IMR-90 (cell line): Measurements from ENCODE around the gene CAB39. TPM values are rescaled to one million over a fixed set of nuclear protein-coding genes. Genes with fewer than 3 reads are reported as not detected.

Experiments
- ATAC-seq: fragments of 200-7000 bp; cut with Tn5 transposase; 2 replicates; pipeline ENCODE4 v1.9.1; 2020; ENCODE audit warnings: low read depth, mild to moderate bottlenecking, moderate library complexity
- BruUV-seq: library from RNA; stranded (reverse); fragments of 400-500 nt; replicated peaks from 2 replicates; lab custom pipeline; 2021; lab: Mats Ljungman, UMichigan
- CTCF ChIA-PET: fragments of 300-600 bp; formaldehyde crosslinking; extraction: SDS; loops from one replicate; lab custom pipeline; 2021; ENCODE audit warnings: antibody characterized with exemption; lab: Yijun Ruan, JAX
- POLR2A ChIA-PET: fragments of 300-600 bp; sonication (Branson Sonifier 250); formaldehyde crosslinking; loops from one replicate; lab custom pipeline; 2022; ENCODE audit warnings: antibody characterized with exemption; ENCODE audit not compliant: unreplicated experiment; lab: Charles Lee
- DNase-seq: peaks from one replicate; pipeline ENCODE4 v3.0.0; 2013
- H2AFZ ChIP-seq: replicated peaks from 2 replicates; pipeline ENCODE3; 2013; ENCODE audit warnings: low read length, mild to moderate bottlenecking; ENCODE audit not compliant: poor library complexity
- H2AK5ac ChIP-seq: 2 replicates; pipeline ENCODE4 v1.6.1; 2013; ENCODE audit warnings: low read depth, low read length, inconsistent platforms
- H2AK9ac ChIP-seq: replicated peaks from 2 replicates; pipeline ENCODE3; 2013; ENCODE audit warnings: mild to moderate bottlenecking, low read depth, low read length, moderate library complexity; ENCODE audit not compliant: poor library complexity
- H2BK120ac ChIP-seq: 2 replicates; pipeline ENCODE4 v1.6.1; 2013; ENCODE audit warnings: low read depth, low read length, inconsistent platforms
- H2BK15ac ChIP-seq: 3 replicates; pipeline ENCODE4 v1.6.1; 2013; ENCODE audit warnings: low read depth, low read length, inconsistent platforms
- H2BK20ac ChIP-seq: 2 replicates; pipeline ENCODE4 v1.6.1; 2013; ENCODE audit warnings: low read depth, mild to moderate bottlenecking, inconsistent platforms, low read length, moderate library complexity
- H2BK5ac ChIP-seq: 2 replicates; pipeline ENCODE4 v1.6.1; 2013; ENCODE audit warnings: mild to moderate bottlenecking, low read depth, low read length, inconsistent platforms; ENCODE audit not compliant: poor library complexity, severe bottlenecking
- H3K14ac ChIP-seq: replicated peaks from 2 replicates; pipeline ENCODE4 v1.6.1; 2013; ENCODE audit warnings: low read depth, low read length, inconsistent platforms
- H3K18ac ChIP-seq: 2 replicates; pipeline ENCODE4 v1.6.1; 2013; ENCODE audit warnings: low read depth, low read length, control low read depth
- H3K23ac ChIP-seq: 2 replicates; pipeline ENCODE4 v1.6.1; 2013; ENCODE audit warnings: low read depth, low read length, inconsistent platforms
- H3K27ac ChIP-seq: 2 replicates; pipeline ENCODE4 v1.5.1; 2013; ENCODE audit warnings: mild to moderate bottlenecking, control low read depth, low read length; ENCODE audit not compliant: insufficient read depth
- H3K27me3 ChIP-seq: 2 replicates; pipeline ENCODE4 v1.6.1; 2013; ENCODE audit warnings: low read length; ENCODE audit not compliant: control insufficient read depth, insufficient read depth
- H3K36me3 ChIP-seq: 2 replicates; pipeline ENCODE4 v1.6.1; 2013; ENCODE audit warnings: low read length, mixed read lengths; ENCODE audit not compliant: control insufficient read depth, insufficient read depth
- H3K4ac ChIP-seq: 2 replicates; pipeline ENCODE4 v1.6.1; 2013; ENCODE audit warnings: low read depth, low read length, inconsistent platforms
- H3K4me1 ChIP-seq: 2 replicates; pipeline ENCODE4 v1.6.1; 2013; ENCODE audit warnings: low read length, mixed read lengths; ENCODE audit not compliant: control insufficient read depth, insufficient read depth
- H3K4me2 ChIP-seq: 2 replicates; pipeline ENCODE4 v1.6.1; 2013; ENCODE audit warnings: low read depth, mild to moderate bottlenecking, control low read depth, low read length, moderate library complexity
- H3K4me3 ChIP-seq: 2 replicates; pipeline ENCODE4 v1.5.1; 2013; ENCODE audit warnings: low read depth, mild to moderate bottlenecking, control low read depth, low read length, moderate library complexity; ENCODE audit not compliant: insufficient read depth
- H3K56ac ChIP-seq: 2 replicates; pipeline ENCODE4 v1.6.1; 2013; ENCODE audit warnings: low read length, inconsistent platforms; ENCODE audit not compliant: insufficient read depth; ENCODE audit errors: extremely low read depth
- H3K79me1 ChIP-seq, 2 experiments: 2 replicates each; pipeline ENCODE4 v1.6.1; 2013; ENCODE audit warnings: low read length in 2 of 2, inconsistent platforms in 1 of 2, low read depth in 1 of 2
- H3K9ac ChIP-seq: 2 replicates; pipeline ENCODE4 v1.6.1; 2013; ENCODE audit warnings: low read depth, low read length, control low read depth
- H3K9me1 ChIP-seq: 2 replicates; pipeline ENCODE4 v1.6.1; 2013; ENCODE audit warnings: low read length, inconsistent platforms; ENCODE audit not compliant: insufficient read depth
- H3K9me3 ChIP-seq: 2 replicates; pipeline ENCODE4 v1.6.1; 2013; ENCODE audit warnings: low read length; ENCODE audit not compliant: control insufficient read depth, insufficient read depth
- H4K20me1 ChIP-seq: 2 replicates; pipeline ENCODE4 v1.6.1; 2013; ENCODE audit warnings: low read length, inconsistent platforms; ENCODE audit not compliant: insufficient read depth
- H4K5ac ChIP-seq: 2 replicates; pipeline ENCODE4 v1.6.1; 2013; ENCODE audit warnings: mild to moderate bottlenecking, low read depth, low read length, control low read depth
- H4K8ac ChIP-seq, 2 experiments: 2 replicates each; pipeline ENCODE4 v1.6.1; 2013; ENCODE audit warnings: low read depth in 2 of 2, low read length in 2 of 2, control low read depth in 1 of 2, inconsistent platforms in 1 of 2
- H4K91ac ChIP-seq: 2 replicates; pipeline ENCODE4 v1.6.1; 2013; ENCODE audit warnings: low read depth, low read length, inconsistent platforms; ENCODE audit not compliant: insufficient read depth
- BHLHE40 ChIP-seq: fragments of 150-350 bp; IDR thresholded peaks from 2 replicates; pipeline ENCODE4 v1.6.1; 2016; ENCODE audit warnings: mild to moderate bottlenecking, low read depth, low read length
- CHD1 ChIP-seq: IDR thresholded peaks from 2 replicates; pipeline ENCODE4 v1.6.1; 2012; ENCODE audit warnings: low read depth, low read length, improper control_type of control experiment
- CTCF ChIP-seq: conservative IDR thresholded peaks from 2 replicates; pipeline ENCODE4 v1.5.1; 2012; ENCODE audit warnings: mild to moderate bottlenecking, low read depth, low read length, improper control_type of control experiment
- FOS ChIP-seq: fragments of 150-350 bp; IDR thresholded peaks from 2 replicates; pipeline ENCODE4 v1.6.1; 2016; ENCODE audit warnings: low read depth, low read length
- MAFK ChIP-seq: IDR thresholded peaks from 2 replicates; pipeline ENCODE4 v1.6.1; 2012; ENCODE audit warnings: low read depth, low read length, improper control_type of control experiment
- RAD21 ChIP-seq: IDR thresholded peaks from 2 replicates; pipeline ENCODE4 v1.6.1; 2012; ENCODE audit warnings: low read length, improper control_type of control experiment
- RFX5 ChIP-seq: IDR thresholded peaks from 2 replicates; pipeline ENCODE4 v1.8.0; 2012; ENCODE audit warnings: low read depth, mild to moderate bottlenecking, low read length, moderate library complexity
- WGBS, 2 experiments: methylation state at CpG; one replicate each; pipeline versions ENCODE4 v1.1.5 to v1.1.7; 2013; ENCODE audit warnings: missing lambda C conversion rate in 2 of 2; ENCODE audit not compliant: insufficient read length in 1 of 2; ENCODE audit errors: extremely low coverage in 2 of 2; 5-methylcytosine and 5-hydroxymethylcytosine counted together
- dilution Hi-C: fragments of 300-500 bp; cut with HindIII; formaldehyde crosslinking; loops from one replicate; pipeline ENCODE4 v1.14.3; 2018; ENCODE audit warnings: low sequenced_read_pairs; ENCODE audit not compliant: unreplicated experiment
- in situ Hi-C: fragments of 300-500 bp; cut with MboI; formaldehyde crosslinking; loops from 3 replicates; pipeline ENCODE4 v1.14.3; 2019; ENCODE audit warnings: low sequenced_read_pairs, inconsistent platforms, mixed read lengths
- intact Hi-C: fragments of 100-400 bp; cut with micrococcal nuclease; formaldehyde crosslinking; loops from 2 replicates; pipeline ENCODE4 v1.10.0; 2022
- polyA plus RNA-seq, 3 experiments: library from polyadenylated mRNA; depleted of rRNA; stranded (reverse); fragments of >200 nt; gene quantifications; 2 replicates each; pipeline ENCODE4 v1.2.3, GENCODE V29; 2012; ENCODE audit warnings: low replicate concordance in 1 of 3
- total RNA-seq: library from RNA; depleted of rRNA; stranded (reverse); fragments of >200 nt; gene quantifications from 2 replicates; pipeline ENCODE4 v1.2.3, GENCODE V29; 2012

The CAB39 gene
- total and polyA plus RNA-seq, 2 of the 4 experiments (the other 2 are of a cell fraction) = 38.2 to 71.7 TPM

- Histone ChIP-seq H3K4ac (peak overlapping the region; percentile 87), H2AK9ac (no peak overlapping the region), H4K5ac (peak overlapping the region; percentile 72), H2AFZ (no peak overlapping the region), H3K9me3 (no peaks in the 10 kb centered on the region), H2BK15ac (peak overlapping the region; percentile 72; the same call in 2 of the 3 replicates), H4K20me1 (peaks cover 4% of the 10 kb centered on the region; the same call in 1 of the 2 replicates), H3K4me1 (peaks cover 26% of the 10 kb centered on the region), H3K27me3 (no peaks in the 10 kb centered on the region), H3K27ac (peak overlapping the region; percentile 82), H3K4me2 (no peak overlapping the region), H3K9me1 (peaks cover 8% of the 10 kb centered on the region), H3K36me3 (peaks cover 14% of the 10 kb centered on the region), H4K91ac (peak overlapping the region; percentile 22; the same call in 1 of the 2 replicates), H3K79me1 (peaks cover 37 to 72% of the 10 kb centered on the region in 2 experiments), H3K23ac (peak overlapping the region; percentile 67; the same call in 1 of the 2 replicates), H3K9ac (no peak overlapping the region), H2AK5ac (peak overlapping the region; percentile 75), H2BK120ac (peak overlapping the region; percentile 48), H3K4me3 (no peak overlapping the region), H4K8ac (peak overlapping the region; percentile 29 to 72; a peak in 2 of 4 replicates), H3K18ac (peak overlapping the region; percentile 81), H3K56ac (no peak overlapping the region), H3K14ac (peak overlapping the region; percentile 81), H2BK5ac (peak overlapping the region; percentile 71), H2BK20ac (peak overlapping the region; percentile 64)
- ChIA-PET CTCF (interaction anchor here (0.9 kb wide), 1 partner anchor 14 kb away, joined by 3 read pairs; no protein-coding TSS in a partner anchor), POLR2A (no interaction called here)
- no peak for DNase-seq
- no CpG with 5 or more reads among the region's 4 CpGs for WGBS, 2 experiments
- dilution Hi-C loops = no loop called here
- TF ChIP-seq FOS = no peak
- TF ChIP-seq RFX5 = no peak
- no peak for TF ChIP-seq CTCF
- no peak for TF ChIP-seq RAD21
- no peak for TF ChIP-seq CHD1
- TF ChIP-seq MAFK = no peak
- no peak for TF ChIP-seq BHLHE40
- no TSS peak for BruUV-seq
- intact Hi-C loops = loop anchor here (5.0 kb wide), 4 partner anchors 164 to 789 kb away; partner anchors contain the start of gene SP100
- in situ Hi-C loops = no loop called here
- no peak for ATAC-seq
These were observed 83.2 kb downstream of the CAB39 start for GRCh38 chr2:230795856-230796255.
